K562 (cell line): ENCODE measurements around the gene BRCC3. TPM values are rescaled to one million over a fixed set of nuclear protein-coding genes. Genes with fewer than 3 reads are reported as not detected.

ENCODE experiments used
- CBX8 ChIP-seq: fragments of 200-600 bp; sonication (generic); IDR thresholded peaks from 2 replicates; pipeline ENCODE4 v1.6.1; 2012; ENCODE audit warnings: borderline replicate concordance, mixed run types, low read depth, mild to moderate bottlenecking, moderate library complexity, mixed read lengths, low read length, control low read depth, inconsistent platforms; ENCODE audit not compliant: poor library complexity, severe bottlenecking; ENCODE audit errors: extremely low read depth
- CXXC5 ChIP-seq: fragments of 250-450 bp; sonication (Bioruptor Pico); IDR thresholded peaks from 2 replicates; pipeline ENCODE4 v1.8.0; 2022; ENCODE audit warnings: inconsistent platforms, mild to moderate bottlenecking, moderate library complexity
- ELF4 ChIP-seq: fragments of 450-650 bp; formaldehyde crosslinking; IDR thresholded peaks from 2 replicates; pipeline ENCODE4 v1.4.0; 2022; ENCODE audit warnings: missing genetic modification characterization
- EWSR1 ChIP-seq: fragments of 450-650 bp; IDR thresholded peaks from 2 replicates; pipeline ENCODE4 v1.6.1; 2018; ENCODE audit warnings: borderline replicate concordance, mild to moderate bottlenecking, low read depth, moderate library complexity; ENCODE audit not compliant: partially characterized antibody
- FOSL1 ChIP-seq: fragments of 200-800 bp; sonication (Bioruptor generic); conservative IDR thresholded peaks from 2 replicates; pipeline ENCODE4 v1.6.1; 2016; ENCODE audit warnings: missing genetic modification characterization, missing compliant biosample characterization
- FOXM1 ChIP-seq, 2 experiments: fragments of 450-650 bp in 1 of 2; sonication (generic) in 1 of 2; formaldehyde crosslinking in 1 of 2; IDR thresholded peaks; 2 replicates each; pipeline versions ENCODE4 v1.6.1 to v1.9.0; 2017 to 2022; ENCODE audit warnings: low read depth in 2 of 2, mild to moderate bottlenecking in 2 of 2, missing genetic modification reagents in 1 of 2, moderate library complexity in 1 of 2
- HMBOX1 ChIP-seq: sonication (generic); IDR thresholded peaks from 2 replicates; pipeline ENCODE4 v1.6.1; 2016
- PCBP2 ChIP-seq: fragments of 200-400 bp; formaldehyde crosslinking; IDR thresholded peaks from 2 replicates; pipeline ENCODE4 v1.6.1; 2018; ENCODE audit warnings: low read length, low read depth, mild to moderate bottlenecking, moderate library complexity; ENCODE audit not compliant: poor library complexity, severe bottlenecking
- SLC30A9 ChIP-seq: fragments of 250-450 bp; sonication (Bioruptor Pico); IDR thresholded peaks from 2 replicates; pipeline ENCODE4 v1.8.0; 2022; ENCODE audit warnings: mild to moderate bottlenecking, moderate library complexity
- SMAD1 ChIP-seq: fragments of 150-350 bp; IDR thresholded peaks from 2 replicates; pipeline ENCODE4 v1.6.1; 2014; ENCODE audit warnings: low read length, low read depth; ENCODE audit not compliant: partially characterized antibody
- TAF7 ChIP-seq: fragments of 450-650 bp; IDR thresholded peaks from 2 replicates; pipeline ENCODE4 v1.6.1; 2016; ENCODE audit warnings: missing genetic modification characterization, missing compliant biosample characterization
- TCFL5 ChIP-seq: fragments of 250-450 bp; sonication (Bioruptor Pico); conservative IDR thresholded peaks from 2 replicates; pipeline ENCODE4 v1.6.1; 2021; ENCODE audit warnings: mild to moderate bottlenecking, moderate library complexity, matching md5 sums
- YY1 ChIP-seq, 3 experiments: IDR thresholded peaks; 2 replicates each; pipeline ENCODE4 v1.6.1; 2011; ENCODE audit warnings: low read length in 2 of 3, mild to moderate bottlenecking in 2 of 3, moderate library complexity in 2 of 3, borderline replicate concordance in 1 of 3, control low read depth in 1 of 3, low read depth in 1 of 3; ENCODE audit not compliant: insufficient read depth in 3 of 3, insufficient replicate concordance in 2 of 3, control insufficient read depth in 1 of 3, insufficient read length in 1 of 3; ENCODE audit errors: extremely low read depth in 1 of 3
- ZC3H11A ChIP-seq: IDR thresholded peaks from 2 replicates; pipeline ENCODE4 v1.6.1; 2012; ENCODE audit warnings: low read depth, low read length, improper control_type of control experiment
- ZNF197 ChIP-seq: fragments of 200-800 bp; sonication (Bioruptor generic); IDR thresholded peaks from 2 replicates; pipeline ENCODE4 v1.6.1; 2016; ENCODE audit warnings: low read depth, missing genetic modification characterization, missing compliant biosample characterization
- ZNF436 ChIP-seq: fragments of 250-450, 450-650 bp; sonication (Bioruptor Pico); formaldehyde crosslinking; IDR thresholded peaks from 2 replicates; pipeline ENCODE4 v1.7.0; 2020; ENCODE audit warnings: mild to moderate bottlenecking
- ZNF511 ChIP-seq: sonication (generic); formaldehyde crosslinking; IDR thresholded peaks from 2 replicates; pipeline ENCODE4 v1.8.0; 2022; ENCODE audit warnings: mild to moderate bottlenecking, missing genetic modification reagents
- polyA plus RNA-seq, 8 experiments: library from polyadenylated mRNA; depleted of rRNA in 4 of 8; stranded (reverse) in 5 of 8; unstranded in 3 of 8; fragments of >200 nt; fragmentation: Nextera tagmentation in 2 of 8; fragmentation: Illumina TruSeq in 1 of 8; extraction: Ambion mirVana in 2 of 8; extraction: Trizol in 1 of 8; gene quantifications; 2 replicates each; pipeline versions ENCODE4 v1.2.1 to v1.2.3, GENCODE V29; 2011 to 2014; ENCODE audit warnings: inconsistent platforms in 1 of 8, missing spikeins in 1 of 8
- total RNA-seq, 7 experiments: library from RNA; depleted of rRNA in 6 of 7; stranded (reverse); fragments of >200 nt in 6 of 7; fragmentation: Illumina TruSeq in 2 of 7; extraction: Trizol in 2 of 7; gene quantifications; 2 replicates each; pipeline versions ENCODE4 v1.2.1 to v1.2.3, GENCODE V29; 2011 to 2021; ENCODE audit warnings: low replicate concordance in 1 of 7
- TF ChIP-seq, protein P1 (sequence below): fragments of 450-650 bp; IDR thresholded peaks from 2 replicates; pipeline ENCODE4 v1.6.1; 2016; ENCODE audit warnings: borderline replicate concordance
- TF ChIP-seq, protein P2 (sequence below): fragments of 150-350 bp; conservative IDR thresholded peaks from 2 replicates; pipeline ENCODE4 v1.6.1; 2014; ENCODE audit warnings: low read length

BRCC3 gene
- total and polyA plus RNA-seq, 9 of the 15 experiments (the other 6 are each of a cell fraction or from before 2014, with no cell fraction given): 9.6 to 44.8 (median 26.7) TPM

GRCh38 chrX:155026727-155027508, 44.4 kb upstream of the BRCC3 start, which contains the start of gene FUNDC2 (continued):
- no peak for TF ChIP-seq TAF7 (tag)
- TF ChIP-seq HMBOX1: no peak
- TF ChIP-seq CXXC5 (CRISPR knock-in tag): peak; percentile 91
- TF ChIP-seq EWSR1: no peak
- TF ChIP-seq ZNF197 (CRISPR knock-in tag): no peak
- no peak for TF ChIP-seq SLC30A9
- no peak for TF ChIP-seq ZC3H11A
- no peak for TF ChIP-seq TCFL5 (CRISPR knock-in tag)
- no peak for TF ChIP-seq SMAD1
- TF ChIP-seq, protein P1, sequence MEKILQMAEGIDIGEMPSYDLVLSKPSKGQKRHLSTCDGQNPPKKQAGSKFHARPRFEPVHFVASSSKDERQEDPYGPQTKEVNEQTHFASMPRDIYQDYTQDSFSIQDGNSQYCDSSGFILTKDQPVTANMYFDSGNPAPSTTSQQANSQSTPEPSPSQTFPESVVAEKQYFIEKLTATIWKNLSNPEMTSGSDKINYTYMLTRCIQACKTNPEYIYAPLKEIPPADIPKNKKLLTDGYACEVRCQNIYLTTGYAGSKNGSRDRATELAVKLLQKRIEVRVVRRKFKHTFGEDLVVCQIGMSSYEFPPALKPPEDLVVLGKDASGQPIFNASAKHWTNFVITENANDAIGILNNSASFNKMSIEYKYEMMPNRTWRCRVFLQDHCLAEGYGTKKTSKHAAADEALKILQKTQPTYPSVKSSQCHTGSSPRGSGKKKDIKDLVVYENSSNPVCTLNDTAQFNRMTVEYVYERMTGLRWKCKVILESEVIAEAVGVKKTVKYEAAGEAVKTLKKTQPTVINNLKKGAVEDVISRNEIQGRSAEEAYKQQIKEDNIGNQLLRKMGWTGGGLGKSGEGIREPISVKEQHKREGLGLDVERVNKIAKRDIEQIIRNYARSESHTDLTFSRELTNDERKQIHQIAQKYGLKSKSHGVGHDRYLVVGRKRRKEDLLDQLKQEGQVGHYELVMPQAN: peak; percentile 20; the same call in 1 of the 2 replicates
- peak; percentile 40; the same call in 1 of the 2 replicates for TF ChIP-seq FOSL1 (tag)
- no peak for TF ChIP-seq FOXM1 (IDR thresholded peaks at IDR 0.05; ENCODE audit: low read depth)
- TF ChIP-seq FOXM1 (CRISPR knock-in tag; IDR thresholded peaks at IDR 0.05; ENCODE audit: low read depth): peak; percentile 41; the same call in 1 of the 2 replicates
- no peak for TF ChIP-seq PCBP2
- peak; percentile 42 to 87 (median 87) for TF ChIP-seq YY1 (IDR thresholded peaks at IDR 0.05; ENCODE audit: borderline replicate concordance in 1 of 3, control insufficient read depth in 1 of 3, extremely low read depth in 1 of 3, insufficient read depth in 3 of 3, insufficient read length in 1 of 3, insufficient replicate concordance in 2 of 3, low read depth in 1 of 3, low read length in 2 of 3)
- no peak for TF ChIP-seq ZNF436 (CRISPR knock-in tag)
- no peak for TF ChIP-seq ZNF511
- TF ChIP-seq, protein P2, sequence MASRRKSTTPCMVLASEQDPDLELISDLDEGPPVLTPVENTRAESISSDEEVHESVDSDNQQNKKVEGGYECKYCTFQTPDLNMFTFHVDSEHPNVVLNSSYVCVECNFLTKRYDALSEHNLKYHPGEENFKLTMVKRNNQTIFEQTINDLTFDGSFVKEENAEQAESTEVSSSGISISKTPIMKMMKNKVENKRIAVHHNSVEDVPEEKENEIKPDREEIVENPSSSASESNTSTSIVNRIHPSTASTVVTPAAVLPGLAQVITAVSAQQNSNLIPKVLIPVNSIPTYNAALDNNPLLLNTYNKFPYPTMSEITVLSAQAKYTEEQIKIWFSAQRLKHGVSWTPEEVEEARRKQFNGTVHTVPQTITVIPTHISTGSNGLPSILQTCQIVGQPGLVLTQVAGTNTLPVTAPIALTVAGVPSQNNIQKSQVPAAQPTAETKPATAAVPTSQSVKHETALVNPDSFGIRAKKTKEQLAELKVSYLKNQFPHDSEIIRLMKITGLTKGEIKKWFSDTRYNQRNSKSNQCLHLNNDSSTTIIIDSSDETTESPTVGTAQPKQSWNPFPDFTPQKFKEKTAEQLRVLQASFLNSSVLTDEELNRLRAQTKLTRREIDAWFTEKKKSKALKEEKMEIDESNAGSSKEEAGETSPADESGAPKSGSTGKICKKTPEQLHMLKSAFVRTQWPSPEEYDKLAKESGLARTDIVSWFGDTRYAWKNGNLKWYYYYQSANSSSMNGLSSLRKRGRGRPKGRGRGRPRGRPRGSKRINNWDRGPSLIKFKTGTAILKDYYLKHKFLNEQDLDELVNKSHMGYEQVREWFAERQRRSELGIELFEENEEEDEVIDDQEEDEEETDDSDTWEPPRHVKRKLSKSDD: no peak
- no peak for TF ChIP-seq CBX8
- TF ChIP-seq ELF4: no peak
